Ovary (tissue), 3 donors: ENCODE results near the gene ZNF771.

ENCODE experiments used
- CTCF ChIP-seq, 3 donors: fragments of 450-650 bp in 2 of 3; fragments of 200-600 bp in 1 of 3; IDR thresholded peaks; one replicate each; pipeline versions ENCODE4 v1.5.1 to v1.8.0; 2016 to 2022; ENCODE audit warnings: antibody characterized with exemption in 3 of 3, mild to moderate bottlenecking in 1 of 3
- POLR2A ChIP-seq: fragments of 450-650 bp; IDR thresholded peaks from one replicate; pipeline ENCODE4 v1.6.1; 2017; ENCODE audit warnings: antibody characterized with exemption, mild to moderate bottlenecking, moderate library complexity
- donor health status: DM: no; HTN: no; CAD: no.

- TF ChIP-seq POLR2A (no peak), CTCF (IDR thresholded peaks at IDR 0.05) (no peak)
Observed at GRCh38 chr16:30369091-30369937, 38.1 kb upstream of the ZNF771 start.
